ENCODE measurements around the gene PAXIP1.

DNA sequence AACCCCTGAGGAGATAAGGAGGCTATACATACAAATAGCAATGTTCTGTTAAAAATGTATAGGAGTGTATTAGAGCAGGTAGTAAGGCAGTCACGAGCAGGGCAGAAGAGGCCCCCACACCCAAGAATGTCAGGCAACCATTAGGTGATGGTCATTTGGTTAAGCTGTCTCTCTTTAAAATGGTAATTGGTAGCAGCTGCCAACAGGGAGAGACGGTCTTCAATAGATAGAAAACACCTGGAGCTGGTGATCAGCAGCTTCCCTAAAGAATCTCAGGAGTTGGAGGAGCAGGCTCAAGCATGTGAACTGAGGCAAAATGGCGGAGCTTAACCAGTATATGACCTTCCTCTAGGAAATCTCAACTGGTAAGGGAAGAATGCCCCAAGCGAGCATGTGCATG lies 40.8 kb upstream of the PAXIP1 start:
- TF ChIP-seq, protein P1, sequence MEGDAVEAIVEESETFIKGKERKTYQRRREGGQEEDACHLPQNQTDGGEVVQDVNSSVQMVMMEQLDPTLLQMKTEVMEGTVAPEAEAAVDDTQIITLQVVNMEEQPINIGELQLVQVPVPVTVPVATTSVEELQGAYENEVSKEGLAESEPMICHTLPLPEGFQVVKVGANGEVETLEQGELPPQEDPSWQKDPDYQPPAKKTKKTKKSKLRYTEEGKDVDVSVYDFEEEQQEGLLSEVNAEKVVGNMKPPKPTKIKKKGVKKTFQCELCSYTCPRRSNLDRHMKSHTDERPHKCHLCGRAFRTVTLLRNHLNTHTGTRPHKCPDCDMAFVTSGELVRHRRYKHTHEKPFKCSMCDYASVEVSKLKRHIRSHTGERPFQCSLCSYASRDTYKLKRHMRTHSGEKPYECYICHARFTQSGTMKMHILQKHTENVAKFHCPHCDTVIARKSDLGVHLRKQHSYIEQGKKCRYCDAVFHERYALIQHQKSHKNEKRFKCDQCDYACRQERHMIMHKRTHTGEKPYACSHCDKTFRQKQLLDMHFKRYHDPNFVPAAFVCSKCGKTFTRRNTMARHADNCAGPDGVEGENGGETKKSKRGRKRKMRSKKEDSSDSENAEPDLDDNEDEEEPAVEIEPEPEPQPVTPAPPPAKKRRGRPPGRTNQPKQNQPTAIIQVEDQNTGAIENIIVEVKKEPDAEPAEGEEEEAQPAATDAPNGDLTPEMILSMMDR (conservative IDR thresholded peaks at IDR 0.05; ENCODE audit: low read depth, low read length): no peak
- TF ChIP-seq EZH2 (IDR thresholded peaks at IDR 0.05; ENCODE audit: low read length, unreplicated experiment) (no peak), EZH2phosphoT487 (IDR thresholded peaks at IDR 0.05; ENCODE audit: borderline replicate concordance, low read length) (no peak)

Data from PC-3 (cell line).